Measurements from ENCODE around the gene VAV3.
"Not testable (repeated sequence)": the region's sequence is repeated elsewhere in the genome, so short reads cannot be mapped to it uniquely, and the experiment has no call there.

VAV3 gene

DNA sequence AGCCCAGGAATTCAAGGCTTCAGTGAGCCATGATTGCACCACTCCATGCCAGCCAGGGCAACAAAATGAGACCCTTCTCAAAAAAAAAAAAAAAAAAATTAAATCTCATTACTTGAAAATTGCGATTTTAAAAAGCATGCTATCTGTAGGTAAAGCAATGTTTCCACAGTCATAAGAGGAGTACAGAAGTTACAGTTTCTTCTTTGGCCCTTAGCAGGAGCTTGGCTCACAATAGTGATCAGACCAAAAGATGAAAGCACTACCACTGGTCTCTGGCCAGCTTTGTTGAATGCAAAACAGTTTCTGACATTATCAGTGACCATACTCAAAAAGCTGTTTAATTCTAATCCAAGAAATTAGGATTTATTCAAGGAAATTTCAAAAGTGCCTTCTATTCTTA lies 31.2 kb downstream of the VAV3 start:
- no peak for DNase-seq

DNA sequence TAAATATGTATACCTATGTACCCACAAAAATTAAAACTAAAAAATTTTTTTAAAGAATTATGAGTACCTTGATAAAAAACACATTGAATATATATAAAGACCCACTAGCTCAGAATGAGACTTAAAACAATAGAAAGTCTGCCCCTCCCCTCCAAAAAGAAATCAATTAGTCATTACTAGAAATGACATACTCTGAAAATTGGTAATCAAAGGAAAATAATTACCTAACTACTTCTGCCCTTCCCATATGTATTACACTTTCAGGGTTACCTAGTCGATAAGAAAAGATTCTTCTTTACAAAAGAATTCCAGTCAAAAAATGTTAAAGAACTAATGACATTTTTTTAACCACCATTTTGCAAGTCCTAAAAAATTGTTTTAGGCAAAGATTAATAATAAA lies 34.7 kb downstream of the VAV3 start:
- no peak for DNase-seq

DNA sequence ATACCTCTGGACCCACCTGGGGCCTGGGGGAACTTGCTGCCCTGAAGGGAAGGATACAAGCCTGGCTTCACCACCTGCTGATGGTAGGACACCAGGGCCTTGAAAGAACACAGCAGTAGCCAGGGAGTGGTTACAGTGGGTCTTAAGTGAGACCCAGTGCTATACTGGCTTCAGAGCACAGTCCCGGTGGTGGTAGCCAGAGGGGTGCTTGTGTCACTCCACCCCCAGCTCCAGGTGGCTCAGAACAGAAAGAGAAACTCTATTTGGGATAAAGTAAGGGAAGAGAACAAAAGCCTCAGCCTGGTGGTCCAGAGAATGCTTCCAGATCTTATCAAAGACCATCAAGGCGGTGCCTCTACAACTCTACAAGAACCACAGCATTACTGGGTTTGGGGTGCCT lies 37.2 kb downstream of the VAV3 start:
- no peak for DNase-seq

GRCh38 chr1:107926436-107927080 lies 38.4 kb downstream of the VAV3 start:
- no peak for DNase-seq

GRCh38 chr1:107925565-107925964 lies 39.4 kb downstream of the VAV3 start:
- DNase-seq: no peak

DNA sequence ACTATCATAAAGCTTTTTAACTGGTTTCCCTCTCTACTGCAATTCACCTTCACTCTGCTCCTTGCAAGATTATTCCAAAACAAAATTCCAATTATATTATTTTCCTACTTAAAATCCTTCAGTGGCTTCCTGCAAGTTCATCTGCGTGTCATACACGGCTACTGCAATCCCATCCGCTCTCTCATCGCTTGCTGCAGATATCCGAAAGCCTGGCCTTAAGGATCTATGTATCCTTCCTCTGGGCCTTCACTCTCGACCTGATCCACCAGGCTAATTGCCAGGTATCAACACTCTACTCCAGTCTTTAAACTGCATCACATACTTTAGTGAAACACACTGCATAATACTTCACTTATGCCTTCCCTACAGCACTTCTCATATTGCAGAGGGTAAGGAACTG lies 44.0 kb downstream of the VAV3 start:
- no peak for DNase-seq

GRCh38 chr1:107920561-107920960 lies 44.4 kb downstream of the VAV3 start:
- DNase-seq: no peak

GRCh38 chr1:107919953-107920352 lies 45.0 kb downstream of the VAV3 start:
- DNase-seq: no peak

DNA sequence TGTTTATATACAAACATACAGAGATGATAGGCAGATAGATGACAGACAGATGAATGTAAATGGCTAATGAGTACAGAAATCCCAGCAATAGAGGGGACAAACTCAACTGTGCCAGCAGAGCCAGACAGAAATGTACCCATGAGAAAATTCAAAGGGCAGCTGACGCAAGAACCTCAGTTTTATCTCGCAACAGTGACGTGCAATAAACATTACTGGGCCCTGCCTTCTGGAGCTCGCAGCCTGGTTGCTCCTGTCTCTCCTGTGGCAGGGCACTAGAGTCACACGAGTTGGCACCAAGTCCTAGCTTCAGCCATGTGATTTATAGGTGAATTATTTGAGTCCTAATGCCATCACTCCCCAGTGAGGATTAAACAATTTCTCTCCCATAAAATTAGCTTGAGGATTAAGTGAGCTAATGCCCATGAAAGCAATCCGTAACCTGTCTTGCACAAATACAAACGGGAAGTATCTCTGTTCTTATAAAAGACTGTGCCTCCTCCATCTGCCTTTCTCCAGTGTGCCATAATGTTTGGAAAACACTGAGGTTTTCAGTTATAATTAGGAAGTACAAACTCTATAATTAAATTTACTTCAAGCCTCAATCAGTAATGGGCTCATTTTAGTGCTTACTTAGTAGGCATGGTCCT lies 50.7 kb downstream of the VAV3 start:
- no peak for DNase-seq

DNA sequence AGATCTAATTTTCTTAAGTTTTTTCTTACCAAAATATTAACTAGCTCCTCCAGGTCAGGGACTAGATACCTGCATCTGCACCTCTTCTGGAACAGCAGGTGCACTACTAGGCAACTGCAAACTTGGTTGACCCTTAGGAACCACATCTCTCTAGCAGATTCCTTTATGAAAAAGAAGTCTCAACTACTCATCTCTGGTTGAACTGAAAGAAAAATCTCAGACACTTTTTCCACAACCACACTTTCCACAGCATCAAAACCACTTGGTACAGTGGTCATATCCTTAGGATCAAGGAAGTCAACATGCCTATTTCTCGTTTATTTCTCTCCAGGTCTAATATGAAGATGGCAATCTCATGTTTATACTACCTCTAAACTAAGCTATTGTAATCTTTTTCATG lies 52.3 kb downstream of the VAV3 start:
- no peak for DNase-seq

GRCh38 chr1:107900090-107900945 lies 64.7 kb downstream of the VAV3 start:
- no peak for DNase-seq

- no peak for DNase-seq
These were observed 65.3 kb downstream of the VAV3 start for GRCh38 chr1:107899655-107900054.

DNA sequence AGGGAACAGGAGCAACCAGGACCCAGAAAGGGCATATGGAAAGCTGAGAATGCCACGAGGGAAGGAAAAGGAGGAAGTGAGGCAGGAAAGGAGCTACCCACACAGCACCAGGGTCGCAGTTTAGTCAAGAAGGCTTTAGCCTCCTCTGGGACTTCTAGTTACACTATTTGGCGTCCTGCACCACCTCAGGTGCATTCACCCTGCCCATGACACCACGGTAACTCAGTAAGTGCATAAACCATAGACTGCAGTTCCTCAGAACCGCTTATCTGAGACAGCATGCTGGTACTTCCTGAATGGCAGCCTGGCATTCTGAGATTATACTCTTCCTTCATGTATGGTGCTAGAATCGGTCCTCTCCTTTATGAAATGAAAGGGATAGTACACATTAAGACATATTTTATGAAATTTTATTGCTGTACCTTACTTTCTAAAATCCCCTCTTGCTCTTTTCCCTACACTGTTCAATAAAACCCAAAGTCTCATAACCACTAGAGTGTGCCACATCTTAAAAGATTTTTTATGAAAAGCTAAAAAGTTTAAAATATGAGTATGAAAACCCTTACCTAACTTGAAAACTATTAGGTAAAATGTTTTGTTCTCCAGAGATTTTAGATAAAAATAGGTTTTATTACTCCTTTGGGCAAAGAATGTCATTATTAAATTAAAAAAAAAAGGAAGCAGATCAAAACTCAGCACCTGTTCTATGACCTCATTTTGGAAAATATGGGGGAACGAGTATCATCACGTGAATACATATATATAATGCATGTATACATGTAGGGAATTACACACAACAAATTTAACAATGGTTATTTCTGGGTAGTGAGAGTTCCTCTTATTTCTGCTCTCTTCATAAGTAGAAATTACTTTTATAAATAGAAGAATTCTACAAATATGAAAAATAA lies 67.3 kb downstream of the VAV3 start:
- DNase-seq: no peak

- DNase-seq: no peak
These were observed 68.0 kb downstream of the VAV3 start for GRCh38 chr1:107896936-107897335.

GRCh38 chr1:107896401-107896800 lies 68.6 kb downstream of the VAV3 start:
- DNase-seq: no peak

GRCh38 chr1:107895403-107896191 lies 69.4 kb downstream of the VAV3 start:
- DNase-seq: no peak

DNA sequence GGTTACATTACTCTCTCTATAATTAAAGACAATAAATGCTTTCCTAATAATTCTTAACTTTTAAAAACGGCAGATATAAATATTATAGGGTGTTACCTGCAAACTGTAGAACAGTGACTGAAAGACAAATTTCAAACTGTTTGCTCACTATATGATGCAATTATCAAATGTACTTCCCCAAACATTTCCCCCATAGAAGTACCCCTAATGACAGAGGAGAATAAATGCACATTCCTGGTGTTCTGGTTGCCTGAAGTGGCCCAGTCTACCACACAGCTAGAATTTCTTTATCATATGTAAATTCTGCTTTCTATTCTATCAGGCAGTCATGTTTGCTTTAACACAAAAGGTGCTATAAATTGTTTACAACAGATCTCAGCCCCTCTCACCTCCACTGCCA lies 70.4 kb downstream of the VAV3 start:
- no peak for DNase-seq

- not testable (repeated sequence) for DNase-seq
These were observed 71.6 kb downstream of the VAV3 start for GRCh38 chr1:107893350-107893749.

DNA sequence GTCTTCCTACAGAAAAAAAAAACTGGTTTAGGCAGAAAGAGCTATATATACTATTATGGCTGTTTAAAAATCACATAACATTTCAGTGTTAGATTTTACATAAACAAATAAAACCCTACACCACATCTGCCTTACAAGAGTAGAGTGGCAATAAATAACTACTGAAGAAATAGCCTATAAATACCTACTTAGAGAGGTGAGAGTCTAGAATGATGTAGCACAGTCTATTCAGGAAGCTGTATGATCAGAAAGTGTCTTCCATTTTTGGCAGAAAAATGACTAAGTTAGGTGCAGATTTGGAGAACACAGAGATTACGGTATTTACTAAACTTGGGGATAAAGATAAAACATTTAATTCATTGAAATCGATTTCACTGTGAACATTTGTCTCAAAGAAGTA lies 75.5 kb downstream of the VAV3 start:
- no peak for DNase-seq

DNA sequence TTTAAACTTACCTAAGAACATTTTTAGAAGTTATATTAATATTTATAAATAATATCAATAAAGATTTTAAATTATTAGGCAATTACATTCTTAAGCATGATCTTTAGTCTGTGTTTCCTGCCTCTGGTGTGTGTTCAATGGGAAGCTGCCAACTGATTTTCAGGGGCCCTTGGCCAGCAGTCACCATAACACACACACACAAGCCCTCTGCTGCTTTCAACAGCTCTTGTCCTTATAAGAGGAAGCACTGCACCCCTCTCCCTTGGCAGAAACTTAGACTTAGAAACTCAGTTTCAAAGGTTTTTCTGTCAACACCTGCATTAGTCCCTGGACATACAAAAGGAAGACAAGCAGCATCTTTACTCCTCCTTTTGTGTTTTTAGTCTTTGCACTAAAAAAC lies 81.4 kb downstream of the VAV3 start:
- no peak for DNase-seq

DNA sequence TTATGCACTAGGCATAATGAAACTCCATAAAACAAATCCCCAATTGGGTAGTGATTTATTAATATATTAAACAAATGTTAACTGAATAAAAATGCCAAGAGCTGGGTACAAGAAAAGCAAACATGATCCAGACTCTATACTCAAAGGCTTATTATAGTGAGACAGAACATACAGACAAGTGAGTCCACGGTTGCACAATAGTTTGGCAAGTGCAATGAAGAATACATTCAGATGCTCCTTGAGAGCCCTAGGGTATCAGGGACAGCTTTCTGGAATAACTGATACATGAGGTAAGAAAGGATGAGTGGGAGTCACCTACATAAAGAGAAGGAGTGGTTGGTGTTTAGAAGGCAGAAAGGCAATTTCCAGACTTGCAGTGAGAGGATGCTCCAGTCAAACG lies 85.1 kb downstream of the VAV3 start:
- no peak for DNase-seq

DNA sequence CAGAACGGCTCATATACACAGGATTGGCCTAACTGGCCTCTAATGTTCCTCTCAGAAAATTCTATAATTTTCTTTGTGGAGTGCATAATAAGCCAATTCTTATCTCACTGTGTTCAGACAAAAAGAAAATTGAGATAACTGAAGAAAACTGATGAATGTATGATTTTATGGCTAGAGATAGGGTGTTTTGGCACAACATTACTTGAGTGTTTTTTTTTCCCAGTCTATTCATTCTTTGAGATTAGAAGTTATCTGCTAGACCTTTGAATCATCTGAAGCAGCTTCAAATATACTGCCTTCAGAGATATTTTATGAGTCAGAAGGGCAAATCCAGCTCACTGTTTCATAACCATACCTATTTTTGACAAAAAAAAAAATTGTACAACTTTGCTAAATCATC lies 85.6 kb downstream of the VAV3 start:
- no peak for DNase-seq

Measured in NCI-H748 treated with DMSO at 0.1 percent for 48 hours (cell line).